Loucy (cell line): Measurements from ENCODE around the gene PPARGC1A.

Experiments
- EZH2phosphoT487 ChIP-seq: fragments of 200-600 bp; IDR thresholded peaks from 2 replicates; pipeline ENCODE4 v1.6.1; 2018; ENCODE audit warnings: antibody characterized with exemption, mild to moderate bottlenecking, moderate library complexity, borderline replicate concordance
- TF ChIP-seq, protein P1 (sequence below): fragments of 200-600 bp; sonication (generic); conservative IDR thresholded peaks from 2 replicates; pipeline ENCODE4 v1.5.1; 2014; ENCODE audit warnings: mild to moderate bottlenecking, antibody characterized with exemption, low read length

DNA sequence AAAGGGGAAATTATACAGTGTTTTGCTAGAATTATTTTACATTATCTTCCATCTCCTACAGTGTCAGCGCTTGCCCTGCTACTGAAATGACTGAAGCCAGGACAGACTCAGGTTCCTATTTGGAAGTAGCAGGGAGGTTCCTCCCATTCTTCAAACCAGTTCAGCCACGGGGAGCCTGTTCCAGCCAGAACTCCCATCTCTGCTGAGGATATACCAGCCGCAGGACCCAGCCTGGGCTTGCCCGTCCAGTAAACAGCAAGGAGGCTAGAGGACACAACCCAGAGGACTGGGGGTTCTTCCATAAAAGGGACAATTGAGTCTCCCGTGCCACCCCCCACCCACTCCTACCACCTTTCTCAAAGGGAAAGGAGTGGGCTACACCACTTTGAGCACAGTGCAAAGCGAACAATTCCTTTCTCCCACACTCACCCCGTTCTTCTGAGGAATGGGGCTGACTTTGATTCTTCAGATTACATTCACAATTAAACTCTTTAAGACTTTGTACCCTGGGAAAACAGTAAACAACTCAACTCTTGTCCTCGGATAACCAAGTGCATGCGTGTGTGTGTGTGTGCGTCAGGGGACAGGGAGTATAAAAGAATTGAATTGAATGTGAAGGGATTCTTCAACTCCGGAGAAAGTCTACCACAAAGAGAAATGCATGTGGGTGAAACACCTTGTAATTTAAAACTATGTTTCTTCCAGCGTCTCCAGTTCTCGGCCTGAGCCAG, 31.0 kb upstream of the PPARGC1A start:
- TF ChIP-seq, protein P1, sequence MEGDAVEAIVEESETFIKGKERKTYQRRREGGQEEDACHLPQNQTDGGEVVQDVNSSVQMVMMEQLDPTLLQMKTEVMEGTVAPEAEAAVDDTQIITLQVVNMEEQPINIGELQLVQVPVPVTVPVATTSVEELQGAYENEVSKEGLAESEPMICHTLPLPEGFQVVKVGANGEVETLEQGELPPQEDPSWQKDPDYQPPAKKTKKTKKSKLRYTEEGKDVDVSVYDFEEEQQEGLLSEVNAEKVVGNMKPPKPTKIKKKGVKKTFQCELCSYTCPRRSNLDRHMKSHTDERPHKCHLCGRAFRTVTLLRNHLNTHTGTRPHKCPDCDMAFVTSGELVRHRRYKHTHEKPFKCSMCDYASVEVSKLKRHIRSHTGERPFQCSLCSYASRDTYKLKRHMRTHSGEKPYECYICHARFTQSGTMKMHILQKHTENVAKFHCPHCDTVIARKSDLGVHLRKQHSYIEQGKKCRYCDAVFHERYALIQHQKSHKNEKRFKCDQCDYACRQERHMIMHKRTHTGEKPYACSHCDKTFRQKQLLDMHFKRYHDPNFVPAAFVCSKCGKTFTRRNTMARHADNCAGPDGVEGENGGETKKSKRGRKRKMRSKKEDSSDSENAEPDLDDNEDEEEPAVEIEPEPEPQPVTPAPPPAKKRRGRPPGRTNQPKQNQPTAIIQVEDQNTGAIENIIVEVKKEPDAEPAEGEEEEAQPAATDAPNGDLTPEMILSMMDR = no peak
- no peak for TF ChIP-seq EZH2phosphoT487
